PC-9 (cell line): Measurements from ENCODE around the gene RBMS3.

Source experiments
- CTCF ChIP-seq: fragments of 200-600 bp; sonication (generic); conservative IDR thresholded peaks from 2 replicates; pipeline ENCODE4 v1.6.1; 2017; ENCODE audit warnings: mixed run types, antibody characterized with exemption, mild to moderate bottlenecking, moderate library complexity
- EZH2 ChIP-seq: fragments of 200-600 bp; sonication (generic); IDR thresholded peaks from 2 replicates; pipeline ENCODE4 v1.8.0; 2017; ENCODE audit warnings: antibody characterized with exemption, low read depth

- TF ChIP-seq CTCF (no peak), EZH2 (no peak)
Observed at GRCh38 chr3:29764041-29764440, 483.2 kb downstream of the RBMS3 start.
